AG09309 (cell line): ENCODE results near the gene CALCOCO2.
A peak's percentile ranks its signal among the peaks of the same experiment; 100 is the strongest.
"Not testable (repeated sequence)": the region's sequence is repeated elsewhere in the genome, so short reads cannot be mapped to it uniquely, and the experiment has no call there.

Experiments
- DNase-seq: peaks from one replicate; pipeline ENCODE4 v3.0.0-alpha.2; 2010; ENCODE audit warnings: low read depth
- H3K4me3 ChIP-seq: 2 replicates; pipeline ENCODE4 v1.5.1; 2011; ENCODE audit warnings: mild to moderate bottlenecking, low read depth, low read length, moderate library complexity; ENCODE audit not compliant: control insufficient read depth
- TF ChIP-seq, protein P1 (sequence below): IDR thresholded peaks from 2 replicates; pipeline ENCODE4 v1.5.1; 2011; ENCODE audit warnings: mild to moderate bottlenecking, low read depth, low read length, inconsistent platforms; ENCODE audit not compliant: insufficient read depth, control insufficient read depth; ENCODE audit errors: missing control alignments

The CALCOCO2 gene

DNA sequence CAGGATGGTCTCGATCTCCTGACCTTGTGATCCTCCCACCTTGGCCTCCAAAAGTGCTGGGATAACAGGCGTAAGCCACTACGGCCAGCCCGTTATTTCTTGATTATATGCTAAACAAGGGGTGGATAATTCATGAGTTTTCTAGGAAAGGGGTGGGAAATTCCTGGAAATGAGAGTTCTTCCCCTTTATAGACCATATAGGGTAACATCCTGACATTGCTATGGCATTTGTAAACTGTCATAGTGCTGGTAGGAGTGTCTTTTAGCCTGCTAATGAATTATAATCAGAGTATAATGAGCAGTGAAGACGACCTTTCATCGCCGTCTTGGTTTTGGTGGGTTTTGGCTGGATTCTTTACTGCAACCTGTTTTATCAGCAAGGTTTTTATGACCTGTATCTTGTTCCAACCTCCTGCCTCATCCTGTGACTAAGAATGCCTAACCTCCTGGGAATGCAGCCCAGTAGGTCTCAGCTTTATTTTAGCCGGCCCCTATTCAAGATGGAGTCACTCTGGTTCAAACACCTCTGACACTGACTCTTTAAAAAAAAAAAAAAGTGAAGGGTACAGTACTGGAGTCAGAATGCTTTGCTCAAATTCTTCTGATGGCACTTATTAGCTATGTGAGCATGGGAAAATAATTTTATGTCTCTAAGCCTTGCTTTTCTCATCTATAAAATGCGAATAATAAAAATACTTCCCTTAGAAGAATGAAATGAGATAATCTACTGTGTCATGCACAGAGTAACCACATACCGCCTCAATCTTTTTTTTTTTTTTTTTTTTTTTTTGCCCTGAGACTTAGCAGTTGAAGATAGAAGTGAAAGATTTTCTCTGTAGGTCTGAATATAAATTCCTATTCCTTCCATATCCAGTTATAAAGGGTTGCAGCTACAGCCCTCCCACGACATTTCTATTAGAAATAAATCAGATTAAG is 5.1 kb upstream of the CALCOCO2 start:
- DNase-seq = no peak
- TF ChIP-seq, protein P1, sequence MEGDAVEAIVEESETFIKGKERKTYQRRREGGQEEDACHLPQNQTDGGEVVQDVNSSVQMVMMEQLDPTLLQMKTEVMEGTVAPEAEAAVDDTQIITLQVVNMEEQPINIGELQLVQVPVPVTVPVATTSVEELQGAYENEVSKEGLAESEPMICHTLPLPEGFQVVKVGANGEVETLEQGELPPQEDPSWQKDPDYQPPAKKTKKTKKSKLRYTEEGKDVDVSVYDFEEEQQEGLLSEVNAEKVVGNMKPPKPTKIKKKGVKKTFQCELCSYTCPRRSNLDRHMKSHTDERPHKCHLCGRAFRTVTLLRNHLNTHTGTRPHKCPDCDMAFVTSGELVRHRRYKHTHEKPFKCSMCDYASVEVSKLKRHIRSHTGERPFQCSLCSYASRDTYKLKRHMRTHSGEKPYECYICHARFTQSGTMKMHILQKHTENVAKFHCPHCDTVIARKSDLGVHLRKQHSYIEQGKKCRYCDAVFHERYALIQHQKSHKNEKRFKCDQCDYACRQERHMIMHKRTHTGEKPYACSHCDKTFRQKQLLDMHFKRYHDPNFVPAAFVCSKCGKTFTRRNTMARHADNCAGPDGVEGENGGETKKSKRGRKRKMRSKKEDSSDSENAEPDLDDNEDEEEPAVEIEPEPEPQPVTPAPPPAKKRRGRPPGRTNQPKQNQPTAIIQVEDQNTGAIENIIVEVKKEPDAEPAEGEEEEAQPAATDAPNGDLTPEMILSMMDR = no peak
- H3K4me3 ChIP-seq = no peak overlapping the region

DNA sequence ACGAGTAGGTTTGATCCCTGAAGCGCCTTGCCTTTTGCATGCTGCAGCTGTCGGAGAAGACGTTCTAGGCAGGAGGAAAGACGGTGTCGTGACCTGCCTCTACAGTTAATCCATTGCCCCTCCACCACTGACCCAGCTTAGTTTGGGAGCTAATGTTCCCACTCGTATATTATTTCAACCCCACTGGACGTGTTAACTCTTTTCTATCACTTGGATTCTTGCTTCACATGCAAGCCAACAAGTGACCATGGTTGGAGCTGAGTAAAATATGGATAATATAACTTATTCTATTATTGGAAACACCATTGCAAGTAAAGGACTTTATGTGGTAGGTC is 681 bp downstream of the CALCOCO2 start:
- TF ChIP-seq, protein P1 = no peak
- H3K4me3 ChIP-seq = peak overlapping the region; percentile 60
- DNase-seq = no peak

DNA sequence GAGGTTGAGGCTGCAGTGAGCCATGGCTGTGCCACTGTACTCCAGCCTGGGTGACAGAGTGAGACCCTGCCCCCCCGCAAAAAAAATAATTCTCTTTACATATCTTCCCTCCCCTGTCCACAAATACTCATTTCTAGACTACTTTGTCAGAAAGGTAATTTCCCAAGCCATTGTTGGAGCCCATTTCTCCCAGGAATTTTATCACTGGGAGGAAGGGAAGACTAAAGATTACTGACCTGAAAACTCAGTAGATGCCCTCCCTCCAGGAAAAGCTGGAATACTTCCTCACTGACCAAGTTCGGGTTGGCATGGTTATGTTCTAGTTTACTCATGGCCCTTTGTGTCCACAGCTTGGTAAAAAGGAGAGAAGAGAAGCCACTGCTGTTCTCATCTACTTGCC is 4.1 kb downstream of the CALCOCO2 start:
- TF ChIP-seq, protein P1 = no peak
- DNase-seq = no peak
- no peak overlapping the region for H3K4me3 ChIP-seq

- no peak overlapping the region for H3K4me3 ChIP-seq
- DNase-seq = no peak
- TF ChIP-seq, protein P1 = no peak
Observed at GRCh38 chr17:48835971-48836370, 5.1 kb downstream of the CALCOCO2 start.

GRCh38 chr17:48837458-48837857 is 6.6 kb downstream of the CALCOCO2 start:
- H3K4me3 ChIP-seq, DNase-seq: not testable (repeated sequence)

DNA sequence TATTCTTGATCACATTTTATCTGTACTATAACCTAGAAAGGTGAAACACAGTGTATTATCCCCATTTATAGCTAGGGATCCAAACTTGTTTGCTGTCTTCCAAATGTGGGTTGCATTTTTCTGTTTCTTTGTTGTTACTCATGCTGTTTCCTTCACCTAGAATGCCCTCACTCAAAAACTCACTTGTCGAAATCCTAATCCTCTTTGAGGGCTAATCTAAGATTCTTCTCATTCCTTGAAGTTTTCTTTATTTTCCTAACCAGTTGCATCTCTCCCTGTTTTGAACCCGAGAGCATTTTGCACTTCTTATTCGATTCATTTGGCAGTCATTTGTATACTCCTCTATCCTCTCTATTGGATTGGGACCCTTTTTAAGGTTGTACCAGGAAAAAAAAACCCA is 9.6 kb downstream of the CALCOCO2 start:
- no peak for DNase-seq
- H3K4me3 ChIP-seq = no peak overlapping the region
- TF ChIP-seq, protein P1 = no peak

DNA sequence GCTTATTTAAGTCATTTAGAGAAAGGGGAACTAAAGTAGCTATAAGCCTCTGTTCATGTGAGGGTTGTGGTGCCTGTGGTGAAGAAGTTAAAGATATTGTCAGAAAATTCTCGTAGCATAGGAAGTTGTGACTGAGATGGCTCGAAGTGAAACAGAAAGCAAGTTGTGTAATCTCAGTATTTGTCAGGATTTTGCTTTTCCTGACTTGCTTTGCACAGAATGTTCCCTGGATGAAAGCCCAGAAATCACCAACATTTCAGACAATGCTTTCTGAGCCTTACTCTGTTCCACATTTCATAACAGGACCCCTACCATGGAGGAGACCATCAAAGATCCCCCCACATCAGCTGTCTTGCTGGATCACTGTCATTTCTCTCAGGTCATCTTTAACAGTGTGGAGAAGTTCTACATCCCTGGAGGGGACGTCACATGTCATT is 10.6 kb downstream of the CALCOCO2 start:
- TF ChIP-seq, protein P1 = no peak
- DNase-seq = peak; percentile 38
- peak overlapping the region; percentile 24 for H3K4me3 ChIP-seq
